Femur (tissue), 1 donor: Measurements from ENCODE around the gene NPHP1.
"Not testable (repeated sequence)": the region's sequence is repeated elsewhere in the genome, so short reads cannot be mapped to it uniquely, and the experiment has no call there.

Experiments used
- DNase-seq: peaks from one replicate; pipeline ENCODE4 v3.0.0-alpha.2; 2017

NPHP1 gene

GRCh38 chr2:110190169-110190568 is 14.6 kb downstream of the NPHP1 start:
- DNase-seq, result not testable (repeated sequence)

DNA sequence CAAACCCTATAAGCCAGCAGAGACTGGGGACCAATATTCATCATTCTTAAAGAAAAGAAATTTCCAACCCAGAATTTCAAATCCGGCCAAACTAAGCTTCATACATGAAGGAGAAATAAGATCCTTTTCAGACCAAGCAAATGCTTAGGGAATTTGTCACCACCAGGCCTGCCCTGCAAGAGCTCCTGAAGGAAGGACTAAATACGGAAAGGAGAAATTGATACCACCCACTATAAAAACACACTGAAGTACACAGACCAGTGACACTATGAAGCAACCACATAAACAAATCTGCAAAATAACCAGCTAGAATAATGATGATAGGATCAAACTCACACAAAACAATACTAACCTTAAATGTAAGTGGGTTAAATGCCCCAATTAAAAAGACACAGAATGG is 22.4 kb downstream of the NPHP1 start:
- no peak for DNase-seq

- DNase-seq, result no peak
Observed at GRCh38 chr2:110180036-110180435, 24.8 kb downstream of the NPHP1 start.

DNA sequence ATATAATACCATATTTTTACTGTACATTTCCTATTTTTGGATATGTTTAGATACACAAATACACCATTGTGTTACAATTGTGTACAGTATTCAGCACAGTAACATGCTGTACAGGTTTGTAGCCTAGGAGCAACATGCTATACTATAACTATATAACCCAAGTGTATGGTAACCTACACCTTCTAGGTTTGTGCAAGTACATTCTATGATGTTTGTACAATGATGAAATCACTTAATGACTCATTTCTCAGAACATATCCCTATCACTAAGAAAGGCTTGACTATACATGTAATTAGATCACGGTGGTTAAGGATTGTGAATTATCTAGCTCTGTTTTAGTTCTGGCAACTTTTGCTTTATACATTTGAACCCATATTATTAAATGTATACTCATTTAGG is 31.3 kb downstream of the NPHP1 start:
- DNase-seq, result no peak

GRCh38 chr2:110172506-110172905 is 32.3 kb downstream of the NPHP1 start:
- no peak for DNase-seq

GRCh38 chr2:110170102-110170501 is 34.7 kb downstream of the NPHP1 start:
- DNase-seq, result no peak

GRCh38 chr2:110167326-110168000 is 37.4 kb downstream of the NPHP1 start:
- no peak for DNase-seq

GRCh38 chr2:110166266-110166665 is 38.5 kb downstream of the NPHP1 start:
- no peak for DNase-seq

GRCh38 chr2:110157153-110157793 is 47.5 kb downstream of the NPHP1 start:
- peak; percentile 38 for DNase-seq

DNA sequence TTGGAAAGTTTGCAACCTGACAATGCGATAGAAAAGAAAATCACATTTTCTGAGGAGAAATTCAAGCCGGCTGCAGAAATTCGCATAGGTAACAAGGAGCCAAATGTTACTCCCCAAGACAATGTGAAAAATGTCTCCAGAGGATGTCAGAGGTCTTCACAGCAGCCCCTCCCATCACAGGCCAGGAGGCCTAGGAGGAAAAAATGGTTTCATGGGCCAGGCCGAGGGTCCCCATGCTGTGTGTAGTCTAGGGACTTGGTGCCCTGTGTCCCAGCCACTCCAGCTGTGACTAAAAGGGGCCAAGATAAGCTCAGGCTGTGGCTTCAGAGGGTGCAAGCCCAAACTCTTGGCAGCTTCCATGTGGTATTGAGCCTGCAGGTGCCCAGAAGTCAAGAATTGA is 50.0 kb downstream of the NPHP1 start:
- DNase-seq, result not testable (repeated sequence)

DNA sequence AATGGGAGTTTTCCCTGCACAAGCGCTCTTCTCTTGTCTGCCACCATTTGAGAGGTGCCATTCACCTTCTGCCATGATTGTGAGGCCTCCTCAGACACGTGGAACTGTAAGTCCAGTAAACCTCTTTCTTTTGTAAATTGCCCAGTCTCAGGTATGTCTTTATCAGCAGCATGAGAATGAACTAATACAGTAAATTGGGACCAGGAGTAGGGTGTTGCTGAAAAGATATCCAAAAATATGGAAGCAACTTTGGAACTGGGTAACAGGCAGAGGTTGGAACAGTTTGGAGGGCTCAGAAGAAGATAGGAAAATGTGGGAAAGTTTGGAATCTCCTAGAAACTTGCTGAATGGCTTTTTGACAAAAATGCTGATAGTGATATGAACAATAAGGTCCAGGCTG is 50.6 kb downstream of the NPHP1 start:
- DNase-seq, result not testable (repeated sequence)

DNA sequence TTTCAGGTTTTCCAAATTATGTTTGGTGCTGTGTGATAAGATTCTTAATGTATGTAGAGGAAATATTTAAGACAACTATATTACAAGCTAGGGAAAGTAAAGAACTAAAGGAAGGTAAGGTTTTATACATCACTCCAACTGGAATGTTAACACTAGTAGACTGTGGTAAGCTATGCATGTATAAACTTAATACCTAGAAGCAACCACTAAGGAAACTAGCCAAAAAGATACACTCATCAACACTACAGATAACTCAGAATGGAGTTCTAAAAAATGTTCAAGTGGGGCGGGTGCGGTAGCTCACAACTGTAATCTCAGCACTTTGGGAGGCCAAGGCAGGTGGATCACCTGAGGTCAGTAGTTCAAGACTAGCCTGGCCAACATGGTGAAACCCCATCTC is 51.4 kb downstream of the NPHP1 start:
- no peak for DNase-seq

GRCh38 chr2:110152943-110153342 is 51.9 kb downstream of the NPHP1 start:
- no peak for DNase-seq

- no peak for DNase-seq
Observed at GRCh38 chr2:110149330-110150220, 55.2 kb downstream of the NPHP1 start.

- DNase-seq, result no peak
Observed at GRCh38 chr2:110146945-110147332, 57.9 kb downstream of the NPHP1 start.

DNA sequence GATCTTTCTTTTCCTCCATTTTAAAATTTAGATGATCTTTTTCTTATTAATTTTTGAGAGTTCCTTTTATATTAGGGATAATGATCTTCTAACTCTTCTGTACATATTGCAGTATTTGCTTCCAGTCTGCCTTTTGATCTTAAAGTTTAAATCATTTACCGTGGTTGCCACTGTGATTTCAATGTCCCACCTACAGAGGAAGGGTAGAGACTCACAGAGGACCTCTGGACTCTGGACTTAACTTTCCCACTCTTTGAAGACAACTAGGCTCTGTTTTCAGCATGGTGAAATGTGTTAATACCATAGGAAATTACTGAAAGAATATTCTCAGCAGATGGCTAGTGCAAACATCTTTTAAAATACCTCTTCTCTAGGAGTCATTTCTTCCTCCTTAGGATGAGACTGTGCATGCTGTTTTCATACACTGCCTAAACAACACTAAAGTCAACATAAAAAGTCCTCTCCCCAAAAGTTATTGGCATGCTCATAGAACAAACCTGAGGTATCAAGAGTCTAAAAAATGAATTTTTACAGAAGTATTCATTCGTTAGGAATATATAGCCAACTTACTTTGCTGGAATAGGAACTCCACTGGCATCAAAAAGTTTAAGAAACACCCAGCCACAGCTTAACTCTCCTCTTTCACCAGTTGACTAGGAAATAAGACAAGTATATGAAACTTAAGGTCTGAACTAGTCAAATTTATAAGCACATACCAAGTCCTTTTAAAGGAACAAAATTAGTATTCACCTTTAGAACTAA is 58.4 kb downstream of the NPHP1 start:
- DNase-seq, result no peak

DNA sequence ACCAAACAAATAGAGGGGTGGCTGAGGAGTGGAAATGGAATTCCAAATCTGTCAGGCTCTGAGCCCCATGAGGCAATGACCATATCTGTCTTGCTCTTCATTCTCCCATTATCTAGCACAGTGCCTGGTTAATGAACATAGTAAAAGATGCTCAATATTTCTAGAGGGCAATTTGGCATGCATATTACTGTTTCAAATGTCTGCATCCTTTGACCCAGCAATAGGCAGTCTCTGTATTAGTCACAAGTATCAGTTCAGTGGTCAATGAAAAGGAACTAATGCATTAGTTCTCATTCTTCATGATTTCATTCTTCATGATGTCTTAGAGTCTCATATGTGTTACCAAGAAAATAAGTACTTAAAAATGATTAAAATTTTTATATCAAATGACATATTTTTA is 60.8 kb downstream of the NPHP1 start:
- no peak for DNase-seq

GRCh38 chr2:110140401-110140800 is 64.4 kb downstream of the NPHP1 start:
- DNase-seq, result no peak

GRCh38 chr2:110134025-110134424 is 70.8 kb downstream of the NPHP1 start:
- no peak for DNase-seq

GRCh38 chr2:110131166-110131565 is 73.6 kb downstream of the NPHP1 start:
- no peak for DNase-seq

DNA sequence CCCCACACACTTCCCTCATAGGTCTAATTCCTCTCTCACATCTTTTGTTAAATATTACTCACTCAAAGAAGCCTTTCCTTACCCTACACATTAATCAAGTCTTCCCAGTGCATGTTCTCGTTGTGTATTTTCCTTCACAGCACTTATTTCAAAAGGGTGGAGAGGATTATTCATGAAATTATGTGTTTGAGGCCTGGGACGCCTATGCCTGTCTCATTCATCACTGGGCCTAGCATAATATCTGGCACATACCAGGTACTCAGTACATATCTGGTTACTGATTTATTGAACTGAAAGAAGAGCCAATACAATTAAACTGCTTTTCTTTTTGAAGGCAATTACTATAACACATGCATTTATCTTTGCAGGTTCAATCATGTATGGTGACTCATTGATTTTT is 74.1 kb downstream of the NPHP1 start:
- DNase-seq, result no peak

DNA sequence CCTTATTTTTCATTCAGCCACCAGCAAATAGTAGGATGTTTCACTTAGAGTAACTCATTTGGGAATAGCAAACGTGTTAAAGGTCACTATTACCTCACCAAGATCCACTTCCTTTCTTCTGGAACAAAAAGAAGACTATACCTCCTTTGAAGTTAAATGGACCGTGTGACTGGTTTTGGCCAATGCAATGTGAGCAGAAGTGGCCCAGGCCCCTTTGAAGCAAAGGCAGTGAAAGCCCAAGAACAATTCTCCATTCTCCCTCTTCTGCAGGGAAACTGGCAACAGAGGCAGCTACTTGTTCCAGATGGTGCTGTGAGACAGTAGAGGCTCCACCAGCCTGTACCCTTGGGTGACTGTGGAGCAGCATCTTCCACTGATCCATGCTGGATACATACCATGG is 77.9 kb downstream of the NPHP1 start:
- DNase-seq, result no peak
